Activated effector memory CD4-positive, alpha-beta T cell treated with anti-CD3 and anti-CD28 coated beads, Interleukin-2, amount 50 U/mL, for 16 hours (primary cell): ENCODE measurements around the gene TRAF3.

Source experiments
- DNase-seq: peaks from one replicate; pipeline ENCODE4 v3.0.0-alpha.2; 2020

TRAF3 gene

DNA sequence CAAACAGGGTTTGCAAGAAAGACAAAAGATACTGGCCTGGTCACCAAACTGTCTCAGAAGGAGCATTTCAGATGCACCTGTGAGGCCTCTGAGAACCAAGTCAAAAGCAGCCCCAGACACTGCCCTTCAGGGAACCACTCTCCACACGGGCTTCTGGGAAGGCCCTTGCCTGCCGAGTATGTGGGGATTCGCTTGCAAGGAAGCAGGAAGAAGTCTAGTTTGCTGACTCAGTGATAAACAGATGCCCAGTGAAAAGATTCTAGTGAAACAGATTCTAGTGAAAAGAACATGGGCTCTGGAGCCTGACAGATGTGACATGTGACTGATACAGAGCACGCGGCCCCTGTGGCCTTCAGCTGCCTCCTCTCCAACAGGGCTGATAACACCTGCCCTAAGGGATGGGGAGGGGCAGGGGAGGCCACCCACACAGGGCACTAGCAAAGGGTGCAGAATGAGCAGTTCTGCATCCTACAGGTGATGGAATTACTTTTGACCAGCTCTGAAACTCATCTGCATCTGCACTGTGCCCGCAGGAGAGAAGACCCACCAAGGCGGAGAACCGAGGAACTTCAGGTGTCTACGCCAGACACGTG, 164.3 kb downstream of the TRAF3 start:
- no peak for DNase-seq

DNA sequence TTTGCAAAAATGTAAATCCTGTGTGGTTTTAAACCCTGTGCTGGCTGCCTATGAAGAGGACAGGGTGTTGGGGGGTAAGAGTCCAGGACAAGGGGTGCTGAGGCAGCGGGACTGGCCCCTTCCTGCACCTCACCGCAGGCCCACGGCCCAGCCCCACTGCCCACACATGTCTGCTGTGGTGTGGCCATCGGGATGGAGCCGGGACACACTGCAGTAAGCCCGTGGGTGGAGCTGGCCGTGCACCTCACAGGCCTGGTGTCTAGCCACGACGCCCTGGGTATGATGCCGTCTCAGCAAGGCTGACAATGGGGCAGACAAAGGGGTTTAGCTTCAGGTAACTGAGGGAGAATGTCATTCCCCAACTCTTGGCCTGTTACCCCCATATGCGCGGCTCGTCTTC, 164.8 kb downstream of the TRAF3 start:
- no peak for DNase-seq

DNA sequence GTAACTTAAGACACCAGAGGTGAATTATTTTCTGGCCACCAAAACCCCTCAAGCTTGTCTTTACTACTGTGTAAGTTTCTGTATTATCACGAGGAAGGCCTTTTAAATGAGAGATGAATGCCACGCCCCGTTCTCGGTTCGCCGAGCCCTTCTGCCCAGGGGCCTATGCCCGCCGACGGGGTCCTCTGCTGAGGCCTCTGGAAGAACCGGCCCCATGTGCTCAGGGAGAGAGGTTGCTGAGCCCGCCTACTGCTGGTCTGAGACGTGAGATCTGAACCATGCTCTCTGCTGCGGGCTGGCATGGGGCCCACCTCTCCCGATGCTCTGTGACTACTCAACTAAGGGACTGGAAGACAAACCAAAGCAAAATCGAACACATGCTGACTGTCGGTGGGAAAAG, 166.2 kb downstream of the TRAF3 start:
- DNase-seq: no peak

- no peak for DNase-seq
Measured at GRCh38 chr14:102943979-102944378, 166.7 kb downstream of the TRAF3 start.

DNA sequence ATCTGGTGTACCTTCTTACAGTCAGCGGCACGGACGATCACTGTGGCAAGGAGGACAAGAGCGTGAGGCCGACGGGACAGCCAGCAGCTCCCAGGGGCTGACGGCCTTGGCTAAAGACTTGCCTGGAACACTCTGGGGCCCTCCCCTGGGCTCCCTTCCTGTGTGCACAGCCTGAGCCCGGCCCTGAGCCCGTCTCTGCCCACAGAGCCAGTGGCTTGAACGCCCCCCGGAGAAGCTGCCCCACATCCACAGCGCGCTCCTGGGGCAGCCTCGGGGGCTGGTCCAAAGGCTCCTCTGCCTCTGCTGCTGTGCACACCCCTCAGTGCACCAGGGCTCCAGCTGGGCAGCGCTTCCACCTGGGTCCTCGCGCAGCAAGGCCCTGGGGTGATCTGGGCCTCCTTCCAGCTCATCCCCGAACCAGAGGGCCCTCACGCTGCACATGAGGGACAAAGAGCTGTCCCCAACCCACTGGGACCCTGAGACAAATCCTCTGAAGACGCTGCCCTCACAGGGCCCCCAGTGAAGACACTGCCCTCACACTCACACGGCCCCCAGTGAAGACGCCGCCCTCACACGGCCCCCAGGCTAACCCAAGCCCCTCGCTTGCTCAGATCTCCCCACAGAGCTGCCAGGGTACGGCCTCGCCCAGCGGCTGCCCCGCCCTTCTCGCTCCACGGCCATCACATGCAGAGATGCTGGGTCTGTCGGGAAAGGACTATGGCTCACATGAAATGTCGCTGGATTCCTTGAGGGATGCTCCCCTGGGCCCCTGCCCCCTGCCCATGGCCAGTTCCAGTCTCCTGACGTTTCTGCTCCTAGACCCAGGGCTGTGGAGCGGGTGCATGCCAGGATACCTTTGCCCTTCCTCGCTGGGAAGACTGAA, 167.4 kb downstream of the TRAF3 start:
- DNase-seq: no peak

- no peak for DNase-seq
Measured at GRCh38 chr14:102945346-102946130, 168.3 kb downstream of the TRAF3 start.

DNA sequence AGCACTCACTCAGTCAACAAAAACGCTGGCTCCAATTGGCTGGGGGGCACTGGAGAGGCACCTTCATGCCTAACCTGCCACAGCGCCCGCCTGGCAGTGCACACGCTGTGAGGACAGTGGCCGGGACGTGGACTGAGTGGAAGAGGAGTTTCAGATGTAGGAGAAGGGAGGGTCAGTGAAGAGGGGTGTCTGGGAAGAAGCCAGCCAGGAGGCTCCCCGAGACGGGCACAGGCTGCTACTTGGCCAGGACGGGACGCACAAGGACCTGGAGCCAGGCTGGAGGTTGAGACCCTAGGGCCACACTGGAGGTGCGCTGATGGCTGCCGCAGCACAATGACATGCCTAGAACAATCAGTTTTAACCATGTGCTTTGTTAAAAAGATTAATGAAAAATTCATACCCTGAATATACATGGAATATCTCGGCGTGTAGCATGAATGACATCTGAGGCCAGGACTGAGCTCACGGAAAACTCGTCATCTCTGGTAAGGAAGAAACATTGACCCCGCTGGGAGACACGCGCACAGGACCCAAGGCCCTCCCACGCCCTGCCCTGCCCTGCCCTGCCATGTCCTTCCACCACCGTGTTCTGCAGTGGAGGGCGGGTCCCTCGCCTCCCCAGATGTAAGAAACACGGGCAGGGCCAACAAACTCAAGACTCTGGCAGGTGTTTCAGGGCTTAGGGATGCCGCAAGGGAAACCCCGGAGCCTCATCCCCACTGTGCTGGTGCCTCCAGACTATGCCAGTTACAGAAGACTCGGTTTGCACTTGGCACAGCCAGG, 170.3 kb downstream of the TRAF3 start:
- no peak for DNase-seq

DNA sequence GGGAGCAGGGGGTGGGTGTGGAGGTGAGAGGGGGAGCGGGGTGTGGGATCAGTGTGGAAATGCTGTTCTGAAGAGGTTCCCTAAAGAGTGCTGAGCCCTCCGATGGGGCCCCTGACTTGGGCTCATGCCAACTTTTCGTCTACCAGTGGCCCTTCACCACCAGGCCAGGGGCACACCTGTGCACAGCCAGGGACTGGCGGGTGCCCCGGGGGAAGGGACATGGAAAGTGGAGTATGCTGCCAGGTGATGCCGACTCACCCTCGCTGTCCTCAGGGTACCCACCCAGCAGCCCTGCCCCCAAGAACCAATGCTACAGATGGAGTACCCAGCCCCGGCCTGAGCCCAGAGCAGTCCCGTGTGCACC, 171.4 kb downstream of the TRAF3 start:
- DNase-seq: no peak

- no peak for DNase-seq
Measured at GRCh38 chr14:102949062-102949800, 172.0 kb downstream of the TRAF3 start.

GRCh38 chr14:102949801-102950451, 172.7 kb downstream of the TRAF3 start:
- DNase-seq: no peak

DNA sequence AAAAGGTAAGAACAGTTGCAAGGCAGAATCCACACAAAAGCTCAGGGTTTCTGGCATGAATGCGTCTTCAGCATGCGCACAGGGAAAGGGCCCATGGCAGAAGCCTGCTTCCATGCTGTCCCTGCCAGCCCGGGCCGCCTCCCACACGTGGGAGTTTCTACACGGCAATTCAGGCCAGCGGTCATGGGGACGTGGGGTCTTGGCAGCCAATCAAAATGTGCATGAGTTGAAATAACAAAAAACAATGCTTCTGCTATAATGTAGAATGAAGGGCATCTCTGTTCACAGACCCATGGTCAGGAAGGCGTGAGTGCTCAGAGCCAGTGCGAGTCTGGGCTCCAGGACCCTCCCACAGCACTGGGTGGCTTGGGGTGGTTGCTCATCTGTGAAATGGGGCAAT, 173.8 kb downstream of the TRAF3 start:
- no peak for DNase-seq

- DNase-seq: no peak
Measured at GRCh38 chr14:102951799-102952198, 174.6 kb downstream of the TRAF3 start.

DNA sequence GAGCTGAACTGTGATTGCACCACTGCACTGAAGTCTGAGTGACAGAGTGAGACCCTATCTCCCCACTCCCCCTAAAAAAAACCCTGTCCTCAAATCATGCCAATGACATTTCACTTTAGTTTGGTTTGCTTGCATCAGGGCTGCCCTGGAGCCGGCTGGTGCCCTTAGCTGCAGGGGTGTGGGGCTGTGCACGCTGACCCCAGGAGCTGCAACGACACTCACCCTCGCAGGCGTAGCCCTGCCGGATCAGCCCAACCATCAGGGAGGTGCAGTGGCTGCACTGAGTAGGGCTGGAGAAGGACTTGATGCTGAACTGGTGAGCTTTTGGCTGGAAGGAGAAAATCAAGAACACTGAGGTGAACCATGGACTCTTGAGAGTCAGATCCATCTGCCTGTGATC, 175.0 kb downstream of the TRAF3 start:
- no peak for DNase-seq

DNA sequence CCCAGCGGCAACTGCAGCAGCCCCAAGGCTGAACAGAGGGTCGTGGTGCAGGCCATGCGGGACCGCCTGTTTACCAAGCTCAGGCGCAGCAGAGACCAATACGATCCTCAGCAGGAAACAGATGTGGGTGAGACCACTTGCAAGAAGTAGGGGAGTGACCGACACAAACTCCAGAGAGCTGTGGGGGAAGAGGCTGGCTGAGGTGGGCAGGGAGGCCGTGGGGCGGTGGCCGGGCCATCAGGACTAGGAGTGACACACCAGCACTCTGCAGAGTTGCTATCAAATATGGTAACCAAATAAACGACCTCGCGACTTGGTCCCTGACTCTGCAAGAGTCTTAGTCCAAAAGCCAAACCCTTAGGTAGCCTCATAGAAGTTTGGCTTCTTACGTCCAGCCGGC, 175.9 kb downstream of the TRAF3 start:
- no peak for DNase-seq

DNA sequence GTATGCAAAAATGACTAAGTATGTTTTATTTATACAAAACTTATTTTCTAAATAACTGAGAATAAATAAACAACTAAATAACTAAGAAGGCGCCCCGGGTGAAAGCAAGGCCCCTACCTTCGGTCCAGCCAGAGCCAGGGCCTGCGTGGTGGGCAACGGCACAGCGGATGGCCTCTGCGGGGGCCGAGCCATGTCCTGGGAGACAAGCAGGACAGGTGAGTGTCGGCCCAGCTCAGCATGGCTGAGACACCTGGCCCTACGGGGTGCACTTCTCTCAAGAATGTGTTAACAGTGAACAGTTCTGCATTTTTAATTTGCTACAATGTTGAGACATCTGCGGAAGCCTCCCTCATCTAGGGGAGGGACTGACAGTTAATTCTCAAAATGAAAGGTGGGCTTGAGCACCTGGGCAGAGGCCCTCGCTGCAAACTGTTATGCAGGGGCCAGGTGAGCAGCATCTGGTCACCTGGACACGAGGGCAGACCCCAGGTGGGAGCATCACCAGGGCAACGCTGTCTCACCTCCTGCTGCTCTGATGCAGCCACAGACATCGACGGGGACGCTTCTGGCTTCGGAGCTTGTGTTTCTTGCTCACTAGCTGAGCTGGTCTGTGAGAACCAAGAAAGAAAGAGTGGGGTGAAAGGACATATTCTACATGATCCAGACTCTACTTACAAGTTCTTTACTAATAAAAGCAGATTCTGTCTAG, 177.0 kb downstream of the TRAF3 start:
- DNase-seq: no peak

DNA sequence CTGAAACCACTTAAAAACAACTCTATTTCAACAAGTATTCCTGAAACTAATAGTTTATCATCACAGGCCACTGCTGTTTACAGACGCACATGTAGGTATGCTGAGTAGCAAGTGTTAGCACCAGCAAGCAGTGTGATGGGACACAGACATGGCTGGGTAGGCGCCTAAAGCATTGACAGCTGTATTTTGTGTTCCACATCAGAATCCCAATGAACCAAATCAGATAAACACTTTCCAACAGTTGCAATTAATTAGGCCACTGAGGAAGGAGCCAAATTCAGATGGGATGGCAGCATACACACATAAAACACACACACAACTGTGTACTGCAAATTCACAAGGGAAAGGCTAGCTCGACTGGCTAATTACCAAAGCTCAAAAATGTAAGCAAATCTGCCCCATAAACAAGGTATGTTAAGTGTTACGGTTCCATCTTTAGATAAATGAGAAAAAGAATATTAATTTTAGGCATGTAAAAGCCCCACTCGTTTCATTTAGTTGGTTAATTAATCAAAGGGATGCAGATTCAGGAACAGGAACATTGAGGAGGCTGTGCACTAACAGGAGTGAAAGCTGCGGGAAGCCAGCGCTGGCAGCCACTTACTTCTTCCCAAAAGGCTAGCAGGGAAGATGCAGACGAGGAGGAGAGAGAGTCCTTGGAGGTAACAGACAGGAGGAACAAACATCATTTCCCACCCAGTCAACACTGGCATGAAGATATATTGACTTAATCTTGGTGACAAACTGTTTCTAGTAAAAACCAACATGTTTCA, 178.6 kb downstream of the TRAF3 start:
- no peak for DNase-seq

- DNase-seq: no peak
Measured at GRCh38 chr14:102957222-102957621, 180.0 kb downstream of the TRAF3 start.

DNA sequence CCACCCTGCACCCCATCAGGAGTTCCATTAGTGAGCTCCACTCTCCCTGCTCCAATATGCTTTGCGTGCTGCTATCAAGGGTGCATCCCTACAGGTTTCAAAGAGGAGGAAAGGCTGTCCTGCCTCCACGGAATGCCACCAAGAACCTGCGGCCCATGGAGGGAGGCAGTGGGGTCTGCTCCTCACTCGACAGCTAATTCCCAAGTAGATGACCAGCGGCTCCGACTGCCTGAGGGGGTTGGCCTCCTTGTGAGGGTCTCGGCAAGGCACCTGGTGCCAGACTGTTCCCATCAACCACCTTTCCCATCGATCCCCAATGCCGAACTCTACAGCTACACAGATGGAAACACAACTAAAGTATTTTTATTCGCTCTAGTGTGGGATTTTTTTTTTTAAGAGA, 181.2 kb downstream of the TRAF3 start:
- DNase-seq: no peak
